Measurements from ENCODE around the gene ARHGAP15.

DNA sequence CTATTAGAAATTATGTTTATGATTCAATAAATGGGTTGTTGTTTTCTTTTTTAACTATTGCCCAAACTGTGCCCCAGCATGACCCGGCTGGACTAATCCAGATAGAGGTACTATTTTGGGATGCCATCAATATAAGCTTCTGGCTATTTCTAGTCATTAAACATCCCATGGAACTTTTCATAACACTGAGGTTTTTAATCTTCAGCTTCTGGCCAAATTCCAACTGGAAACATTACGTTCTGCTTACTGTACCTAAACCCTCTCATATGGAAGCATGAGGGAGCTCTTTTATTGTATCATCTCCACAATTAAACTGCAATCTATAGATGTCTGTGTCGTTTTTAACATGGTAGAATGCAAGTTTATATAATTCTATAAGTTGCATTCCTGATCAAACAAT, 674.7 kb downstream of the ARHGAP15 start:
- no peak for TF ChIP-seq EZH2 (IDR thresholded peaks at IDR 0.05; ENCODE audit: borderline replicate concordance, insufficient read depth, low read length, poor library complexity, severe bottlenecking)
- TF ChIP-seq, protein P1, sequence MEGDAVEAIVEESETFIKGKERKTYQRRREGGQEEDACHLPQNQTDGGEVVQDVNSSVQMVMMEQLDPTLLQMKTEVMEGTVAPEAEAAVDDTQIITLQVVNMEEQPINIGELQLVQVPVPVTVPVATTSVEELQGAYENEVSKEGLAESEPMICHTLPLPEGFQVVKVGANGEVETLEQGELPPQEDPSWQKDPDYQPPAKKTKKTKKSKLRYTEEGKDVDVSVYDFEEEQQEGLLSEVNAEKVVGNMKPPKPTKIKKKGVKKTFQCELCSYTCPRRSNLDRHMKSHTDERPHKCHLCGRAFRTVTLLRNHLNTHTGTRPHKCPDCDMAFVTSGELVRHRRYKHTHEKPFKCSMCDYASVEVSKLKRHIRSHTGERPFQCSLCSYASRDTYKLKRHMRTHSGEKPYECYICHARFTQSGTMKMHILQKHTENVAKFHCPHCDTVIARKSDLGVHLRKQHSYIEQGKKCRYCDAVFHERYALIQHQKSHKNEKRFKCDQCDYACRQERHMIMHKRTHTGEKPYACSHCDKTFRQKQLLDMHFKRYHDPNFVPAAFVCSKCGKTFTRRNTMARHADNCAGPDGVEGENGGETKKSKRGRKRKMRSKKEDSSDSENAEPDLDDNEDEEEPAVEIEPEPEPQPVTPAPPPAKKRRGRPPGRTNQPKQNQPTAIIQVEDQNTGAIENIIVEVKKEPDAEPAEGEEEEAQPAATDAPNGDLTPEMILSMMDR (IDR thresholded peaks at IDR 0.05; ENCODE audit: poor library complexity, severe bottlenecking), result no peak
- no peak for TF ChIP-seq SMC3 (conservative IDR thresholded peaks at IDR 0.05; ENCODE audit: poor library complexity)
